Stimulated activated CD4-positive, alpha-beta T cell treated with anti-CD3 and anti-CD28 coated beads, TNF-alpha, amount 100 ng/mL, for 48 hours (primary cell): ENCODE data around the gene MAU2.
"Not testable (repeated sequence)": the region's sequence is repeated elsewhere in the genome, so short reads cannot be mapped to it uniquely, and the experiment has no call there.

Experiments
- DNase-seq, 3 donors: peaks; one replicate each; pipeline ENCODE4 v3.0.0-alpha.2; 2020; ENCODE audit warnings: low read depth in 3 of 3

Gene MAU2

DNA sequence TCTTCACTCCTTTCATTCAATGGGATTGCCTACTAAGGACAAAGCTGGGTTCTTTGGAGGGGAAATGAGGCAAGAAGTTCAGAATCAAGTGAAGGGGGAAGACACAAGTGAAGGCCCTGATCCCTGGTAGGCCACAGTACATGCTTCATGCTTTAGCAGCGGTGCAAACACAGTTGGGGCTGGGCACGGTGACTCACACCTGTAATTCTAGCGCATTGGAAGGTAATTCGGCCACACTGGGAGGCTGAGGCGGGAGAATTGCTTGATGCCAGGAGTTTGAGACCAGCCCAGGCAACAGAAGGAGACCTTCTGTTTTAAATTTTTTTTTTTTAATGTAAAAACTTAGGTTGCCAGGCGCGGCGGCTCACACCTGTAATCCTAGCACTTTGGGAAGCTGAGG lies 61.5 kb downstream of the MAU2 start:
- no peak for DNase-seq

DNA sequence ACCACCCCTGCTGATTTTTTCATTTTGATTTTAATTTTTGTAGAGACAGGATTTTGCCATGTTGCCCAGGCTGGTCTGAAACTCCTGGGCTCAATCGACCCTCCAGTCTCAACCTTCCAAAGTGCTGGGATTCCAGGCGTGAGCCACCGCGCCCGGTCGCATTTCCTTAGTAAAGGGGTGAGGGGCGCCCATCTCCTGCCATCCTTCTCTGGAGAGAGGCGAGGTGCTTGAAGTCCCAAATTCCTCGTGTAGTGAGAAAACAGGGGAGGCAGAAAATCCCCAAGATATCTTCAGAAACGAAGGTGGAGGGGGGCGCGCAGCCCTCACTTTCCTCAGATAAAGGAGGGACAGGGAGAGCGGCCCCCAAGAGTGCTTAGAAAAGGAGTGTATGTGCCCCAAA lies 63.9 kb downstream of the MAU2 start:
- DNase-seq, result no peak

DNA sequence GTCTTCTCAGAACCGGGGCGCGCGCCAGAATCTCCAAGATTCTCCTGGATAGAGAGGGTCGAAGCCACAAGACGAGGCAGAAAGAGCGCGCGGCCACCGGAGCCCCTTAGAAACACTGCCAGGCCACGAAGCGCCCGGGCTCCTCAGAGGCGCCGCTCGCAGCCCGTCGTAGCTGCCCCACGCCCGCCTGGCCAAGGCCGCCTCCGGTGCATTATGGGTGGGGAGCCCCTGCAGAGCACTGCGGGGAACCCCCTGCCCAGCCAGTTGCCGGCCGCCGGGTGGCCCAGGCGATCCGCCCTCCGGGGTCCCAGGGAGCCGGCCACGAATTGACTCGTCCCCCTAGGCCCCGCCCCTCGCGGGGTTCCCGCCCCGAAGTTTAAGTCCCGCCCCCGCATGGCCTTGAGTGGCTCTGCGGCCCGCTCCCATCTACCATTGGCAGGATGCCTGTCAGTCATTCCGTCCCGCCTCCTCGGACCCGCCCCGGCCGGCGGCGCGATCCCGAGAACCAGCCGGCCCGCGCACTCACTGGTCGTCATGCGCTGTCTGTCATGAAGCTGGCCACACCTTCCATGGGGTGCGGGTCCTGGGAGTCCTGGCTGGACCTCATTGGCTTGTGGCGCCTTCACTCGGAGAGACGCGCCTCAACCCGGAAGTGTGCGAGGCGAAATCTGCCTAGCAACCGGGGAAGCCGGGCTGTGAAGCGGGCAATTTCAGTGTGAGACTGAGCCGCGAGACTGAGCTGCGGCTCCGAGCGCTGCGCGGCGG lies 64.7 kb downstream of the MAU2 start:
- DNase-seq, result peak; percentile 99 to 100 (median 99)

DNA sequence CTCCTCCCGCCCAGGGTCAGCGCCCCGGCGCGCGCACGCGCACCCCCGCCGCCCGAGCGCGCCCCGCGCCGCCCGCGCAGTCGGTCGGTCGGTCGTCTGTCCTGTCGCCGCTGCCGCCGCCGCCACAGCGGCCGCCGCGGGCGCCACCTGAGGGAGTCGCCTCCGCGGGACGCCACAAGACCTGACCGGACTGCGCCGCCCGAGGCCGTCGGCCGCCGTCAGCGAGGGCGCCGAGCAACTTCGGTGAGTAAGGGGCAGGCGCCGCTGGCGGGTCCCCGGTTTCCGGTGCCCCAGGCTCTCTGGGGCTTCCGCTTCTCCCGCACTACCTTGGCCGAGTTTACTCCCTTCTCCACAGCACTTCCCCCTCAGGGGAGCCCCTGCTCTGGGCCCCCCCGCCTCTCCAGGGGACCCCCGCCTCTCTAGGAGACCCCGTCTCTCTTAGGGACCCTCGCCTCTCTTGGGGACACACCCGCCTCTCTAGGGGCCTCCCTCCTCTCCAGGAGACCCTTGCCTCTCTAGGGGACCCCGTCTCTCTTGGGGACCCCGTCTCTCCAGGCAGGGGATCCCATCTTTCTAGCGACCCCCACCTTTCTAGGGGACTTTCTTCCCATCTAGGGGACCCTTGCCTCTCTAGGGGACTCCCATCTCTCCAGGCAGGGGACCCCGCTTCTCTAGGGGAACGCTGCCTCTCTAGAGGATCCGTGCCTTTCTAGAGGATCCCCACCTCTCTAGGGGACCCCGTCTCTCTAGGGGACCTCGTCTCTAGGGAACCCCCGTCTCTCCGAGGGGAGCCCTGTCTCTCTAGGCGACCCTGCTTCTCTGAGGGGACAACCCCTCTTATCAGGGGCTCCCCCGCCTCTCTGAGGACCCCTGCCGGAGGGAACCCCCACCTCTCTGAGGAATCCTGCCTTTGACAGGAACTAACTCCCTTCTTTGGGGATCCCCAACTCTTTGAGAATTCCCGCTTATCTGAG lies 65.6 kb downstream of the MAU2 start:
- DNase-seq, result peak; percentile 29 to 57 (median 37)

DNA sequence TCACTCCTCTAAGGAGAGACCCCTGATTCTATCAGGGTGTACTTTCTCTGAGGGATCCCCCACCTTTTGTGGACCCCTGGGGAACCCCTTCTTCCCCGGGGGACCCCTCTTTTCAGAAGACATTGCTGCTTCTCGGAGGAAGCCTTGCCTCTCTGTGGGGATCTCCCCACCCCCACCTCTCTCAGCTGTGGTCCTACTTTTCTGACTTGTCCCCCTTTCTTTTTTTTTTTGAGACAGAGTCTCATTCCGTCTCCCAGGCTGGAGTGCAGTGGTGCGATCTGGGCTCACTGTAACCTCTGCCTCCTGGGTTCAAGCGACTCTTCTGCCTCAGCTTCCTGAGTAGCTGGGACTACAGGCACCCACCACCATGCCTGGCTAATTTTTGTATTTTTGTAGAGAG lies 66.5 kb downstream of the MAU2 start:
- DNase-seq, result no peak

DNA sequence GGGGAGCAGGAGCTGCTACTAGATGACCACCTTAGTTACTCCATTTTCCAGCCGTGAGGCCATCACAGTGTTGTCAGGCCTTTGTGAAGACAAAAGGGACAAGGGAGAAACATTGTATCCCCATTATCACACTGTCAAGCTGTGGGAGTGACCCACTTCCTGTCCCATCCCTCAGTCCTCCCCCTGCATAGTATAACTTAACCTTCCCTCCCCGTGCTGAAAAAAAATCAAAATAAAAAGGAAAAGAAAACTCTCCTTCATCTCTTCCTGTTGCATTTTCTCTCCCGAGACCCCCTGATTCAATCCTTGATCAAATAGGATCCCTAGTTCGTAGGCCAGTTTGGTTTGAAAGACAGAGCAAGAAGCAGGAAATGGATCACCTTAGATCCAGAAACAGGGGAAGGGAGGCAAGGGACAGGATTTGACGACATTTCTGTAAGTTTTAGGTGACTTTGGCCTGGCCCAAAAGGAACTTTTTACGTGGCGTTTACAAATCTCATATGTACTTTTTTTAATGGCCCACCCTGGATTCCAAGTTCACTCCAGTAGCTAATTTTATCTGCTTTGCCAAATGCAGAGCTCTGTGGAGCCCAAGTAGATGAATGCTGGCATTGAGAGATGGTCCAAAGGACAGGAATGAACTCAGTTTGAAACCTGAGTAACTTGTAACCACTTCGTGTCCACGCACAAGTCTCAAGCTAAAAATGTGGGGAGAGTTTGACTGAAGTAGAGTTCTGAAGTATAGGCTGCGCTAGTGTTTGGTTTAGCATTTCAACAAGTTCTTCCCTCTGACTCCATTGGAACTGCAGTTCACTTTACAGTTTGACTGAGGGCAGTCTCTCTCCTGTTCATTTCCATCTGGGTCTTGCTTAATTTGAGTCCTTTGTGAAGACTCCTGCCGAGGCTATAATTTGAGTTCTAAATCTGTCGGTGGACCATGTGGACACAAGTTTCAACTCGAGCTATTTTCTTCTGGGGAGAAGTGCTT lies 68.2 kb downstream of the MAU2 start:
- DNase-seq, result no peak

DNA sequence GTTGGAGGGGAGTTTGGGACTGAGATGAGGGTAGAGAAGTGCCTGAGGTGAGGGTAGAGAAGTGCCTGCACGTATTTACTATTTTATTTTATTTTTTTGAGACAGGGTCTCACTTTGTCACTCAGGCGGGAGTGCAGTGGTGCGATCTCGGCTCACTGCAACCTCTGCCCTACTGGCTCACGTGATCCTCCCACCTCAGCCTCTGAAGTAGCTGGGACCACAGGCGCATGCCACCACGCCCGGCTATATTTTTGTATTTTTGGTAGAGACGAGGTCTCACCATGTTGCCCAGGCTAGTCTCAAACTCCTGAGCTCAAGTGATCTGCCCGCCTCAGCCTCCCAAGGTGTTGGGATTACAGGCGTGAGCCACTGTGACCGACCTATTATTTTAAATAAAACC lies 69.1 kb downstream of the MAU2 start:
- DNase-seq, result not testable (repeated sequence)

DNA sequence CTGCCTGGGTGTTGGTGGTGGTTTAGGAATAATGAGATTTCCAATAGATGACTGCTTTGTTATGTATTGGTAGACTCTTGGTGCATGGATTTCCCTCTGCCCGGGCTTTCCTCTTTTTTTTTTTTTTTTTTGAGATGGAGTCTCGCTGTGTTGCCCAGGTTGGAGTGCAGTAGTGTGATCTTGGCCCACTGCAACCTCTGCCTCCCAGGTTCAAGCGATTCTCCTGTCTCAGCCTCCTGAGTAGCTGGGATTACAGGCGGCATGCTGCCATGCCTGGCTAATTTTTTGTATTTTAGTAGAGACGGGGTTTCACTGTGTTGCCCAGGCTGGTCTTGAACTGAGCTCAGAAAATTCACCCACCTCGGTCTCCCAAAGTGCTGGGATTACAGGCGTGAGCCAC lies 73.7 kb downstream of the MAU2 start:
- not testable (repeated sequence) for DNase-seq

DNA sequence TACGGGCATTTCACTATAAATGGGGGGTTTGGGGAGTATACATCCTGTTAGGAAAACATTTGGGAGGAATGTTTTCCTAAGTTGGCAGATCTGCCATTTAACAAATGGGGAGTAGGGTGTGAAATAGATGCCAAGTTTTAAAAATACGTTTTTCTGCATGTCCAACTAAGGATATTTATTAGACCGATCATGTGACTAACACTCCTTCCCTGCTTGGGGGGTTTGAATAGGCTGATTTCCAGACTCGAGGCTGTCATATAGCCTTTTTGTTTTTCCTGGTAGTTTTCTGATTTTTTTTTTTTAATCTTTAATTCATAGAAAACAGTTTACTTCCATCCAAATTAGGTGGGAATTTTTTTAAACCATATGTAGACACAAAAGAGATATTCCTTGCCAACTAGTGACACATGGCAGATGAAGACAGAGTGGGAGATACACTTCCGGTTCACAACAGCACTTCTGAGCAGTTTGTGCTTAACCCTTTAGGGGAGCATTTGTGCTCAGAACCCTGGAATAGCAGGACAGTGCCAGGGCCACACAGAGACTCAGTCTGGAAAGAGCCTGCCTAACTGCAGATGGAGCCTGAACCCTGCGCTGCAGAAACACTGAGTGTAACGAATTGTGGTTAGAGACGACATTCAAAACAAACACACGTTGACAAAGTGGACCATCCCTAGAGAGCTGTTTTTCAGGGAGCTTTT lies 79.3 kb downstream of the MAU2 start:
- no peak for DNase-seq

DNA sequence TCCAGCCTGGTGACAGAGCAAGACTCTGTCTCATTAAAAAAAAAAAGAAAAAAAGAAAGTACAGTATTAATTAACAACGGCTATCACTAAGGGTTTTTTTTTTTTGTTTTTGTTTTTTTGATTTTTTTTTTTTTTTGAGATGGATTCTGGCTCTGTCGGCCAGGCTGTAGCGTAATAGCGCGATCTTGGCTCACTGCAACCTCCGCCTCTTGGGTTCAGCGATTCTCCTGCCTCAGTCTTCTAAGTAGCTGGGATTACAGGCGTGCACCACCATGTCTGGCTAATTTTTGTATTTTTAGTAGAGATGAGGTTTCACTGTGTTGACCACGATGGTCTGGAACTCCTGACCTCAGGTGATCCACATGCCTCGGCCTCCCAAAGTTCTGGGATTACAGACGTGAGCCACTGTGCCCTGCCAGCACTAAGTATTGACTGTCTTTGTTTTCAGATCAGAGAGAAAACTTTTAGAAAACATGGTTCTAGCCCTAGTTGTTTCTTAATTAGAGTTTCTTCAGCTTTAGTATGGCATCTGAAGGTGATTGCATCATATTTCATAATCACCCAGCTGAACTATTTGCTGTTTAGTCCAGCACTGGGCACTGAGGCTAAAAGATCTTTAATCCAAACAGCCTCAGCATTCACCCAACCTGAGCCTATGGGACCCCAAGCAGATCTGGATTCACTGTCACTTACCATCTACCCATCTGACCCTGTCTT lies 82.2 kb downstream of the MAU2 start:
- no peak for DNase-seq

DNA sequence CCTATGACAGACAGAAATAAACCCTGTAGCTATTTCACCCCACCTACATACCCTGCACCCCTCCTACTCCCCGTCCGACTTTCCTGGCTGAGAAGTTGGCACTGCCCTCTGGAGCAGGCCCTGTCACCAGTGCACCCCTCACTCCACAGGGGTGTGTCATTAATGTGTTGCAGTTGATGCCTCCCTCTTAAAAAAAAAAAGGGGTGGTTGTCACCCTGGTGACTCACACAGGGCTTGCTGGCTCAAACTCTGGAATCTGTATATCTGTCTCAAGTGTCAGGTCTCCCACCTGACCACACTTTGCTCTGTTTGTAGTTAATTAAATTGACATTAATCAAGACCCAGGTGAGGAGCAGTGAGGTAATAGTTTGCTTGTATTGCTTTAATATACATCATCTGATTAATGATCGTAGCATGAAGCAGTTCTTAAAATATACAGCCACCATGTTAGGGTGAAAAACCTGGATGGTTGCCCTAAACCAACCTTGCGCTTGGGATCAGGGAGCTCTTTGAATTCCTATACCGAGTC lies 82.8 kb downstream of the MAU2 start:
- DNase-seq, result no peak

DNA sequence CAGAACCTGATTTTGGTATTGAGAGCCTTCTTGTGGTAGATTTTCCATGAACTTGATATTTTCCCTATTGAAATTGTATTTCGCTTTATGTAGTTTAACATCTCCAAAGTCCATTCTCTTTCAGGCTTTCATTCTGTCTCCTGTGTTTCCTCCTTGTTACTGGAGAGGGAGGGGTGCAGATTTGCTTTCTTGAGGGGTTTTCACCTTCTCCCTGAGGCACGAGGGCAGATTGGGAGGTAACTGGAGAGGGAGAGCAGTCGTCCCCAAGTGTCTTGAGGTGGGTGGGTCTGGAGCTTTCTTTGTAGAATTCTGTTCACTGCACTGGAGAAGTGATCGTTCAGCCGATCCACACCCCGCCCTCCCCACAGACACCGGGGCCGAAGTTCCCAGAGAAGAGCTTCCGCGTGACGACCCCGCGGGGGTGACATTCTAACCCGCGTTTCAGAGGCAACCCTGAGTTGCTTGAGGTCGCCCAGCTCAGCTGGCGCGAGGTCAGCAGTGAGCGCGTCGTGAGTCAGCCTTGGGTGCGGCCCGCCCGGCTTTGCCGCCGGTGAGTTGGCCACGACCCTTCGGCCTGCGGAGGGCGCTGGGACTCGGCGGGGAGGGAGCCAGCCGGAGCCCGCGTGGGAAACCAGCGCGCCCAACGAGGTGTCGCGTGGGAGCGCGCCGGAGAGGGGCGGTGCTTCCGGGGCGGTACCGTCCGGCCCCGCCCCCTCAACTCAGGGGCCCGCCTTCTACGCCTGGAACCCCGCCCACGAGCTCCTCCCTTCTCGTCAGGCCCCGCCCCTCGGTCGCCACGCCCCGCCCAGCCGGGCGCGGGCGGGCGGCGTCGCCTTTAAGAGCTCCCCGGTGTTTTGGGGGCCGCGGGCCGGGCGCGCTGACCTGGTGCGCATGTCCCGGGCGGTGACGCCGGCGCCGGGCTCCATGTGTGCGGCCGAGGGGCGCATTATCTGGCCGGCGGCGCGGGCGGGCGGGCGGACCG lies 84.5 kb downstream of the MAU2 start, which contains the start of gene GATAD2A:
Gene GATAD2A (plus strand): TSS at position 797 of the 982 bp plus-strand sequence. CDS start 59,671 bp downstream, outside the sequence.
- DNase-seq, result peak; percentile 80 to 92 (median 83)

DNA sequence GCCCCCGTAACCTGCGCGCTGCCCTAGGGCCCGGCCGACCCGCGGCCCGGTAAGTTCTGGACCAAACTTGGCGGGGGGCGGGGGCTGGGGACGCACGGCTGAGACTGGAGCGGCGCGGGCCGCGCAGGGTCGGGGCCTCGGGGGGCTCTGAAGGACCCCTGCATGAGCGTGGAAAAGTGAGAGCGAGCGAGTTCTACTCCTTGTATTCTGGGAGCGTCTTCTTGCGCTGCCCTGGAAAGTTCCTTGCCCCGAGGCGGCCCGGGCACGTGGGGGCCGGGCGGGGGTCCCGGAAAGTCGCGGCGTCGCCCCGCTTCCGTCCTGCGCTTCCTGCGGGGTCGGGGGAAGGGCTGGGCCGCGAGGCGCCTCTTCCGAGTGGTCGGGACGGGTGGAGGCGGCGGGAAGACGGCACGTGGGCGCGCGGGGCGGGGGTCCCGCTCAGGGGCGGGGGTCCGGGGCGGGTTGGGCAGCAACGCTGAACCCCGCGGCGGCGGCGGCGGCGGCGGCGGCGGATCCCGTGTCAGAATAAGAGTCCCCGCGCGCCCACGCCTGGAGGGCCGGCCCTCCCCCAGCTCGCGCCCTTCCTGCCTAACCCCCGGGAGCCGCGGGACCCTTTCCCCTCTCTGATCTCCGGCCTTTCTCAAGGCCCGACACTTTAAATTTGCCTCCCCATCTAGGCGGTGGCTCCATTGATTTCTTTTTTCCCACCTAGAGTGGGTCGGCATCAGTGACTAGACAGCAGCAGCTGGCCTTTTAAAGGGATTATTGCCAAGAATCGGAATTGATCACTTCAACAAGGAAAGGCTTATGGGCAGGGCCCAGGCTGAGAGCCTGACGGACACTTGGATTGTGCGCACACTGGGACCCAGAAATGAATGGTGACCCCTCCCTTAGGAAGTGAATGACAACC lies 85.6 kb downstream of the MAU2 start:
- DNase-seq, result peak in 1 of 3 donors; percentile 31

DNA sequence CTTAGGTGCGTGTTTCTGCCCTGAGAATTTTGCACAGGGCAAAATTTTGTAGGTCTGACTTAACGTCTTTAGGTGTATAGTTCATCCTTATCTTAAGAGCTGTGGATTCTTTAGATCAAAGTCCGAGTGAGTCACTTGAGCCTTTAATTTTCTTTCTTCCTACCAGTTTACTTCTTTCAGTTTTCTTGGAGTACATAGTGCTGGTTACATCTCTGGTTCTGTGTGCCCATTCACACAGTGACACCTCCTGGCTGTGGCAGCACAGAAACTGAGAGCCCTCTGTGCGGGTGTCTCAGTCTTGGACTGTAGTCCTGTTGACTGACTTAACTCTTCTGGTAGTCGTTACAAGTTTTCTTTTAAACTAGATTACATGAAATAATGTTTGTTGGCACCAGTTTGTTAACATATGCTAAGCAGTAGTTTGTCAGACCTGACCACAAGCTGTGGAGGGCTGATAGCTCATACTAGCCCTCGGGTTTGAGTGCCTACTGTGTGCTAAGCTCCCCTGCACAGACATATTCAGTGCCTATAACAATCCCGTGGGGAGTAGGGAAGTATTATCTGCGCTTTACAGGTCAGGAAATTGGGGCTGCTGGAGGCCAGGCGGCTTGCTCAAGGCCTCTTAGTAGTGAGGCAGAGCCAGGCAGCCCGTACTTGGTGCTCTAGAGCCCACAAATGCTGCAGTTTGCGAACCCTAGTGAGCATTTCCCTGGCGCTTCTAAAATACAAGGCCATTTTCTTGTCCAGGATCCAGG lies 86.4 kb downstream of the MAU2 start:
- peak in 2 of 3 donors; percentile 35 to 52 for DNase-seq

DNA sequence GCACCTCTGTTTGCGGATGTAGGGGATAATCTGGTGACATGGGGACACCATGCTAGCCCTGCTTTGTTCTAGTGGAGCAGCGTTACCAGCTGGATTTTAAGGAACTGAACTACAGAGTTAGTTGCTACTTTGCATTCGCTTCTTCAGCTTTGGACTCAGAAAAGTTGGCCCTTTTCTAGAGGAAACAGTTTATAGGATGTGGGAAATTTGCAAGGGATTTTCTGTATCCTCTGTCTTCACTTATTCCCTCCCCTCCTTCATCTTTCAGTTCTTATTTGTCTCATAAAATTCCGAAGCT lies 87.0 kb downstream of the MAU2 start:
- DNase-seq, result no peak
